IMR-90 (cell line): ENCODE data around the gene RGSL1. TPM values are rescaled to one million over a fixed set of nuclear protein-coding genes. Genes with fewer than 3 reads are reported as not detected.

Source experiments
- ATAC-seq: fragments of 200-7000 bp; cut with Tn5 transposase; 2 replicates; pipeline ENCODE4 v1.9.1; 2020; ENCODE audit warnings: low read depth, mild to moderate bottlenecking, moderate library complexity
- BruUV-seq: library from RNA; stranded (reverse); fragments of 400-500 nt; replicated peaks from 2 replicates; lab custom pipeline; 2021; lab: Mats Ljungman, UMichigan
- CTCF ChIA-PET: fragments of 300-600 bp; formaldehyde crosslinking; extraction: SDS; loops from one replicate; lab custom pipeline; 2021; ENCODE audit warnings: antibody characterized with exemption; lab: Yijun Ruan, JAX
- POLR2A ChIA-PET: fragments of 300-600 bp; sonication (Branson Sonifier 250); formaldehyde crosslinking; loops from one replicate; lab custom pipeline; 2022; ENCODE audit warnings: antibody characterized with exemption; ENCODE audit not compliant: unreplicated experiment; lab: Charles Lee
- DNase-seq: peaks from one replicate; pipeline ENCODE4 v3.0.0; 2013
- H2AFZ ChIP-seq: replicated peaks from 2 replicates; pipeline ENCODE3; 2013; ENCODE audit warnings: low read length, mild to moderate bottlenecking; ENCODE audit not compliant: poor library complexity
- H2AK5ac ChIP-seq: 2 replicates; pipeline ENCODE4 v1.6.1; 2013; ENCODE audit warnings: low read depth, low read length, inconsistent platforms
- H2AK9ac ChIP-seq: replicated peaks from 2 replicates; pipeline ENCODE3; 2013; ENCODE audit warnings: mild to moderate bottlenecking, low read depth, low read length, moderate library complexity; ENCODE audit not compliant: poor library complexity
- H2BK120ac ChIP-seq: 2 replicates; pipeline ENCODE4 v1.6.1; 2013; ENCODE audit warnings: low read depth, low read length, inconsistent platforms
- H2BK15ac ChIP-seq: 3 replicates; pipeline ENCODE4 v1.6.1; 2013; ENCODE audit warnings: low read depth, low read length, inconsistent platforms
- H2BK20ac ChIP-seq: 2 replicates; pipeline ENCODE4 v1.6.1; 2013; ENCODE audit warnings: low read depth, mild to moderate bottlenecking, inconsistent platforms, low read length, moderate library complexity
- H2BK5ac ChIP-seq: 2 replicates; pipeline ENCODE4 v1.6.1; 2013; ENCODE audit warnings: mild to moderate bottlenecking, low read depth, low read length, inconsistent platforms; ENCODE audit not compliant: poor library complexity, severe bottlenecking
- H3K14ac ChIP-seq: replicated peaks from 2 replicates; pipeline ENCODE4 v1.6.1; 2013; ENCODE audit warnings: low read depth, low read length, inconsistent platforms
- H3K18ac ChIP-seq: 2 replicates; pipeline ENCODE4 v1.6.1; 2013; ENCODE audit warnings: low read depth, low read length, control low read depth
- H3K23ac ChIP-seq: 2 replicates; pipeline ENCODE4 v1.6.1; 2013; ENCODE audit warnings: low read depth, low read length, inconsistent platforms
- H3K27ac ChIP-seq: 2 replicates; pipeline ENCODE4 v1.5.1; 2013; ENCODE audit warnings: mild to moderate bottlenecking, control low read depth, low read length; ENCODE audit not compliant: insufficient read depth
- H3K27me3 ChIP-seq: 2 replicates; pipeline ENCODE4 v1.6.1; 2013; ENCODE audit warnings: low read length; ENCODE audit not compliant: control insufficient read depth, insufficient read depth
- H3K36me3 ChIP-seq: 2 replicates; pipeline ENCODE4 v1.6.1; 2013; ENCODE audit warnings: low read length, mixed read lengths; ENCODE audit not compliant: control insufficient read depth, insufficient read depth
- H3K4ac ChIP-seq: 2 replicates; pipeline ENCODE4 v1.6.1; 2013; ENCODE audit warnings: low read depth, low read length, inconsistent platforms
- H3K4me1 ChIP-seq: 2 replicates; pipeline ENCODE4 v1.6.1; 2013; ENCODE audit warnings: low read length, mixed read lengths; ENCODE audit not compliant: control insufficient read depth, insufficient read depth
- H3K4me2 ChIP-seq: 2 replicates; pipeline ENCODE4 v1.6.1; 2013; ENCODE audit warnings: low read depth, mild to moderate bottlenecking, control low read depth, low read length, moderate library complexity
- H3K4me3 ChIP-seq: 2 replicates; pipeline ENCODE4 v1.5.1; 2013; ENCODE audit warnings: low read depth, mild to moderate bottlenecking, control low read depth, low read length, moderate library complexity; ENCODE audit not compliant: insufficient read depth
- H3K56ac ChIP-seq: 2 replicates; pipeline ENCODE4 v1.6.1; 2013; ENCODE audit warnings: low read length, inconsistent platforms; ENCODE audit not compliant: insufficient read depth; ENCODE audit errors: extremely low read depth
- H3K79me1 ChIP-seq, 2 experiments: 2 replicates each; pipeline ENCODE4 v1.6.1; 2013; ENCODE audit warnings: low read length in 2 of 2, inconsistent platforms in 1 of 2, low read depth in 1 of 2
- H3K9ac ChIP-seq: 2 replicates; pipeline ENCODE4 v1.6.1; 2013; ENCODE audit warnings: low read depth, low read length, control low read depth
- H3K9me1 ChIP-seq: 2 replicates; pipeline ENCODE4 v1.6.1; 2013; ENCODE audit warnings: low read length, inconsistent platforms; ENCODE audit not compliant: insufficient read depth
- H3K9me3 ChIP-seq: 2 replicates; pipeline ENCODE4 v1.6.1; 2013; ENCODE audit warnings: low read length; ENCODE audit not compliant: control insufficient read depth, insufficient read depth
- H4K20me1 ChIP-seq: 2 replicates; pipeline ENCODE4 v1.6.1; 2013; ENCODE audit warnings: low read length, inconsistent platforms; ENCODE audit not compliant: insufficient read depth
- H4K5ac ChIP-seq: 2 replicates; pipeline ENCODE4 v1.6.1; 2013; ENCODE audit warnings: mild to moderate bottlenecking, low read depth, low read length, control low read depth
- H4K8ac ChIP-seq, 2 experiments: 2 replicates each; pipeline ENCODE4 v1.6.1; 2013; ENCODE audit warnings: low read depth in 2 of 2, low read length in 2 of 2, control low read depth in 1 of 2, inconsistent platforms in 1 of 2
- H4K91ac ChIP-seq: 2 replicates; pipeline ENCODE4 v1.6.1; 2013; ENCODE audit warnings: low read depth, low read length, inconsistent platforms; ENCODE audit not compliant: insufficient read depth
- BHLHE40 ChIP-seq: fragments of 150-350 bp; IDR thresholded peaks from 2 replicates; pipeline ENCODE4 v1.6.1; 2016; ENCODE audit warnings: mild to moderate bottlenecking, low read depth, low read length
- CEBPB ChIP-seq: IDR thresholded peaks from 2 replicates; pipeline ENCODE4 v1.6.1; 2012; ENCODE audit warnings: low read depth, low read length, improper control_type of control experiment
- ELK1 ChIP-seq: fragments of 150-350 bp; IDR thresholded peaks from 2 replicates; pipeline ENCODE4 v1.6.1; 2016; ENCODE audit warnings: low read depth, mild to moderate bottlenecking, low read length, moderate library complexity, borderline replicate concordance
- FOS ChIP-seq: fragments of 150-350 bp; IDR thresholded peaks from 2 replicates; pipeline ENCODE4 v1.6.1; 2016; ENCODE audit warnings: low read depth, low read length
- MAZ ChIP-seq: IDR thresholded peaks from 2 replicates; pipeline ENCODE4 v1.6.1; 2012; ENCODE audit warnings: low read depth, mild to moderate bottlenecking, low read length, improper control_type of control experiment, moderate library complexity, borderline replicate concordance
- NFE2L2 ChIP-seq: fragments of 150-350 bp; IDR thresholded peaks from 2 replicates; pipeline ENCODE4 v1.6.1; 2016; ENCODE audit warnings: low read depth, mild to moderate bottlenecking, low read length
- RAD21 ChIP-seq: IDR thresholded peaks from 2 replicates; pipeline ENCODE4 v1.6.1; 2012; ENCODE audit warnings: low read length, improper control_type of control experiment
- USF2 ChIP-seq: fragments of 150-350 bp; IDR thresholded peaks from 2 replicates; pipeline ENCODE4 v1.6.1; 2017; ENCODE audit warnings: mild to moderate bottlenecking, antibody characterized with exemption, low read length, low read depth
- WGBS, 2 experiments: methylation state at CpG; one replicate each; pipeline versions ENCODE4 v1.1.5 to v1.1.7; 2013; ENCODE audit warnings: missing lambda C conversion rate in 2 of 2; ENCODE audit not compliant: insufficient read length in 1 of 2; ENCODE audit errors: extremely low coverage in 2 of 2; 5-methylcytosine and 5-hydroxymethylcytosine counted together
- dilution Hi-C: fragments of 300-500 bp; cut with HindIII; formaldehyde crosslinking; loops from one replicate; pipeline ENCODE4 v1.14.3; 2018; ENCODE audit warnings: low sequenced_read_pairs; ENCODE audit not compliant: unreplicated experiment
- in situ Hi-C: fragments of 300-500 bp; cut with MboI; formaldehyde crosslinking; loops from 3 replicates; pipeline ENCODE4 v1.14.3; 2019; ENCODE audit warnings: low sequenced_read_pairs, inconsistent platforms, mixed read lengths
- intact Hi-C: fragments of 100-400 bp; cut with micrococcal nuclease; formaldehyde crosslinking; loops from 2 replicates; pipeline ENCODE4 v1.10.0; 2022
- polyA plus RNA-seq, 3 experiments: library from polyadenylated mRNA; depleted of rRNA; stranded (reverse); fragments of >200 nt; gene quantifications; 2 replicates each; pipeline ENCODE4 v1.2.3, GENCODE V29; 2012; ENCODE audit warnings: low replicate concordance in 1 of 3
- total RNA-seq: library from RNA; depleted of rRNA; stranded (reverse); fragments of >200 nt; gene quantifications from 2 replicates; pipeline ENCODE4 v1.2.3, GENCODE V29; 2012

RGSL1 gene
- total and polyA plus RNA-seq, 2 of the 4 experiments (the other 2 are of a cell fraction) = not detected

- TF ChIP-seq FOS = no peak
These were observed 137.9 kb downstream of the RGSL1 start (continued) for GRCh38 chr1:182587666-182588499.

GRCh38 chr1:182588500-182589396 is 138.8 kb downstream of the RGSL1 start, which contains the start of gene RNASEL:
RNASEL (minus strand) TSS chr1:182589256; CDS start chr1:182586806, 2,450 bp downstream.
- Histone ChIP-seq H3K36me3 (peaks cover 1% of the 10 kb centered on the region; the same call in 1 of the 2 replicates), H3K27me3 (peaks cover 6% of the 10 kb centered on the region; the same call in 1 of the 2 replicates), H3K79me1 (no peaks in the 10 kb centered on the region), H3K4ac (peak within 1 kb of the TSS; percentile 92), H4K5ac (peak within 1 kb of the TSS; percentile 50), H3K4me2 (peak within 1 kb of the TSS; percentile 43), H4K20me1 (no peaks in the 10 kb centered on the region), H2AK5ac (no peak within 1 kb of the TSS), H3K14ac (peak within 1 kb of the TSS; percentile 80), H3K9ac (peak within 1 kb of the TSS; percentile 73), H2BK120ac (peak within 1 kb of the TSS; percentile 82), H3K4me3 (peak within 1 kb of the TSS; percentile 54), H2AK9ac (peak within 1 kb of the TSS; percentile 10), H3K56ac (peak within 1 kb of the TSS; percentile 88), H2BK5ac (peak within 1 kb of the TSS; percentile 69), H2BK15ac (peak within 1 kb of the TSS; percentile 38; the same call in 2 of the 3 replicates), H3K9me1 (no peaks in the 10 kb centered on the region), H3K4me1 (no peaks in the 10 kb centered on the region), H3K23ac (peak within 1 kb of the TSS; percentile 83), H3K9me3 (no peaks in the 10 kb centered on the region), H3K18ac (peak within 1 kb of the TSS; percentile 66), H2AFZ (peak within 1 kb of the TSS; percentile 95), H3K27ac (peak within 1 kb of the TSS; percentile 82), H4K8ac (peak within 1 kb of the TSS; percentile 84 to 92), H4K91ac (peak within 1 kb of the TSS; percentile 90), H2BK20ac (peak within 1 kb of the TSS; percentile 64)
- ChIA-PET CTCF (interaction anchor here (1.2 kb wide), 1 partner anchor 196 kb away, joined by 3 read pairs; no protein-coding TSS in a partner anchor), POLR2A (no interaction called here)
- dilution Hi-C loops (no loop called here), in situ Hi-C loops (no loop called here), intact Hi-C loops (no loop called here)
- no TSS peak for BruUV-seq
- TF ChIP-seq MAZ (no peak), RAD21 (no peak), NFE2L2 (0 out of 2 replicates have a peak, but pooled peaks have one; percentile 4), CEBPB (peak; percentile 45; the same call in 1 of the 2 replicates), USF2 (no peak), FOS (no peak), ELK1 (no peak), BHLHE40 (no peak)
- ATAC-seq (peak; percentile 99), DNase-seq (peak; percentile 77)
- WGBS, 2 experiments = 60% methylated on average over 1 of the region's 20 CpGs; no CpG with 5 or more reads in 1 of the 2 experiments
